HAP-1 (cell line): ENCODE measurements around the gene ATXN1.

Experiments used
- DNase-seq, 2 experiments: peaks; one replicate each; pipeline ENCODE4 v3.0.0-alpha.2; 2016 to 2020; ENCODE audit warnings: low spot score in 2 of 2
- H3K27me3 ChIP-seq: fragments of 250-450 bp; sonication (Bioruptor Pico); 2 replicates; pipeline ENCODE4 v1.5.1; 2020; ENCODE audit warnings: low read depth, mild to moderate bottlenecking, moderate library complexity
- H3K36me3 ChIP-seq: fragments of 250-450 bp; sonication (Bioruptor Pico); replicated peaks from 2 replicates; pipeline ENCODE4 v1.5.1; 2020; ENCODE audit warnings: mild to moderate bottlenecking
- H3K4me1 ChIP-seq: fragments of 250-450 bp; sonication (Bioruptor Pico); 2 replicates; pipeline ENCODE4 v1.5.1; 2020; ENCODE audit warnings: mild to moderate bottlenecking
- H3K4me3 ChIP-seq: fragments of 250-450 bp; sonication (Bioruptor Pico); 2 replicates; pipeline ENCODE4 v1.5.1; 2020; ENCODE audit warnings: mild to moderate bottlenecking, moderate library complexity
- H3K9me3 ChIP-seq: fragments of 250-450 bp; sonication (Bioruptor Pico); 2 replicates; pipeline ENCODE4 v1.5.1; 2020; ENCODE audit warnings: mild to moderate bottlenecking, moderate library complexity
- in situ Hi-C: fragments of 300-500 bp; cut with MboI; formaldehyde crosslinking; loops from 3 replicates; pipeline ENCODE4 v1.14.3; 2020; ENCODE audit warnings: low sequenced_read_pairs, inconsistent platforms, mixed read lengths

Gene ATXN1

DNA sequence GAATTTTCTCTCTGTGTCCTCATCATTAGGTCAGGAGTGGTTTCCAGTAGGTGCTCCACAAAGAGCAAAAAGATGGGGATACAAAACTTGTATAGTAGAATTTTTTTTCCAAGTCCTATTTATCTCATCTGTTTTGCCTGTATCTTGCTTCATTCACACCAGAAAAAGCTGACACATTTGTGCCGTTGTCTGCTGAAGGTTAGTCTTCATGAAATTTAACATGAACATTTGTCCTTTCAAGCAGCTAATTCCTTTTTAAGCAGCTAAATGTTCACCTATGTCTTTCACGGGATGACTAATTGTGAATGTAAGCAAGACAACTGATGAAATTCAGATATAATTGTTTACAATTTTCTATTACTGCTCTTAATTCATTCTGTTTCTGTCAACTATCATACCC is 83.8 kb downstream of the ATXN1 start:
- Histone ChIP-seq H3K27me3 (no peaks in the 10 kb centered on the region), H3K4me3 (no peak overlapping the region), H3K36me3 (no peaks in the 10 kb centered on the region), H3K4me1 (no peaks in the 10 kb centered on the region), H3K9me3 (no peaks in the 10 kb centered on the region)
- DNase-seq, result no peak
- in situ Hi-C loops, result no loop called here

DNA sequence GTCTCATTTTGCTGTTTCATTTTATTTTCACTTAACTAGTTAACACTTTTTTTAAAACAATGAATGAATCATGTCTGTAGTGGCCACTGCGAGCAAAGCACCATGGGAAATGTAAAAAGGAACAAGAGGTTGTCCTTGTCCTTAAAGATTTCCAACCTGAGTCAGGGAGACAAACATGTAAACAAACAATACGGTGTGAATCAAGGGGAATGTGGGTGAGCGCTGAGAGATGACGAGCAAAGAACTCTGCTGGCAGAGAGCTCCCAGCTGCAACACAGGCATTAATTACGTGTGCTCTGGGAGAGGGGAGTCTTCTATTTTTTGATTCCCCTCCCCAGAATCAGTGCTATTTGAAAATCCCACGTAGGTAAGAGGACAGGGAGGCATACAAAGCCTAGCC is 84.3 kb downstream of the ATXN1 start:
- H3K9me3 ChIP-seq, result no peaks in the 10 kb centered on the region
- DNase-seq, result no peak
- no peaks in the 10 kb centered on the region for H3K4me1 ChIP-seq
- H3K36me3 ChIP-seq, result no peaks in the 10 kb centered on the region
- in situ Hi-C loops, result no loop called here
- H3K4me3 ChIP-seq, result no peak overlapping the region
- H3K27me3 ChIP-seq, result no peaks in the 10 kb centered on the region

DNA sequence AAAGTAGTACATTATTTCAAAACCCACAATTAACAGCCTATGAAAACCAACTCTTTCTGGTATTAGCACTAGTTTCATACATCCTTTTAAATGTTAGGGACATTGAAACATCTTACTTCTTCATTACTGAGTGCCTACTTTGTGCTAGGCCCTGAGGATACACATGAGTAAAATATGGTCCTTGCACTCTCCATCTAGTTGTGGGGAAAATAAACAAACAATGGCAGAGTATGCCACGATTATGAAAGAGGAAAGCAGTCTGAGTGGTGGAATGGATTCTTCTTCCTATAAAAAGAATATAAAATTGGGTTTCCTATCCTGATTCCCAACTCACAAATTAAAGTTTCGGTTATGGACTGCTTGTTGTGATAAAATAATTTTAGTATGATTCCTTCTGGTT is 84.9 kb downstream of the ATXN1 start:
- Histone ChIP-seq H3K27me3 (no peaks in the 10 kb centered on the region), H3K9me3 (no peaks in the 10 kb centered on the region), H3K36me3 (no peaks in the 10 kb centered on the region), H3K4me3 (no peak overlapping the region), H3K4me1 (no peaks in the 10 kb centered on the region)
- in situ Hi-C loops, result no loop called here
- DNase-seq, result no peak

DNA sequence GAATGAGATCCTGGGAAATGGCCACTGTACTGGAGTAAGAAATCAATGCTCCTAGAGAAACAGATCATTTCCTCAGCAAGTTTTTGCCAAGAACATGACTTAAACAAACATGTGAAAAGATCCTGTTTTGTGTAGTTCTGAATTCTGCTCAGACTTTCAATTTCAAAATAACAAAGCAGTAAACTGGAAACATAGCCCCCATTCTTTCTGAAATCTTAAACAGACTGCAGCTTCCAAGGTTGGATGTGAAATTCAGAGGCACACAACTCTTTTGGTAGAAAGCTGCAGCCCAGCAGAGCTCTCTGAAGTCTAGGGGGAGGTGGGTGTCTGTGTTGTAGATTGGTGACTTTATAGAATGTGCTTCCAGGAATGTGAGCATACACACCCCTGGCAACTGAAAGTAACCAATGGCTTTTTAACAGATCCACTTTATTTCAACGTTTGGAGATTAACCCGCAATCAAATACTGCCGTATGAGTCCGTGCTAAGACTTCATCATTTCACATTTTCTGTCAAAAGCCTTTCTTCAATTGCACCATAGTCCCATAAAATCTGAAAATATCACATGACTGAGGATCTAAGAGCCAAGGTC is 86.4 kb downstream of the ATXN1 start:
- in situ Hi-C loops, result no loop called here
- no peak overlapping the region for H3K4me3 ChIP-seq

DNA sequence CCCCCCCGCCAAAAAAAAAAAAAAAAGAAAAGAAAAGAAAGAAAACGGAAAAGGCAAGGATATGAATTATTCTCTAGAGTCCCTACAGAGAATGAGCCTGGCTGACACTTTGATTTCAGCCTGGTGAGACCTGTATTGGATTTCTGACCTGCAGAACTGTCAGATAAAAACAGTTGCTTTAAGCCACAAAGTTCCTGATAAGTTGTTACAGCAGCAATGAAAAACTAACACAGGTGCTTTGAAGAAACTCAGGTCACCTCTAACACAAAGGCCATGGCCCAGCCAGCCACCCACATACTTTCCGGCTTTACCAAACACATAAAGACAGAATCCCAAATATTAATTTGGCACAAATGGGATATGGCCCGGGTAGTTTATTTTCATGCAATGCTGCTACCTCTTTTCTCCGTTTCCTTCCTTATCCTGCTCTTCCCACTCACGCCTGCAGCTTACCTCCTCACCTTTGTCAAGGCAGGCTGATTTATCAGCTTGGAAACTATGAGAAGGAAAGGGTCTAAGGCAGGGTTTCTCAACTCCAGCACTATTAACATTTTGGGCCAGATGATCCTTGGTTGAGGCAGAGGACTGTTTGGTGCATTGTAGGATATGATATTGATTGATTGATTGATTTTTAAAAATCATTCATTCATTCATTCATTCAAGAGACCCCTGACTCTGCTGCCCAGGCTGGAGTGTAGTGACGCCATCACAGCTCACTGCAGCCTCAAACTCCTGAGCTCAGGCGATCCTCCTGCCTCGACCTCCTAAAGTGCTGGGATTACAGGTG is 88.1 kb downstream of the ATXN1 start:
- in situ Hi-C loops, result no loop called here
- H3K9me3 ChIP-seq, result no peaks in the 10 kb centered on the region
- H3K27me3 ChIP-seq, result no peaks in the 10 kb centered on the region
- H3K4me1 ChIP-seq, result peaks cover 3% of the 10 kb centered on the region; the same call in 1 of the 2 replicates
- no peak for DNase-seq
- H3K36me3 ChIP-seq, result no peaks in the 10 kb centered on the region
- no peak overlapping the region for H3K4me3 ChIP-seq

More for the DNA sequence above, 86.4 kb downstream of the ATXN1 start:
- no peaks in the 10 kb centered on the region for H3K36me3 ChIP-seq
- DNase-seq, result no peak
- H3K27me3 ChIP-seq, result no peaks in the 10 kb centered on the region
- no peaks in the 10 kb centered on the region for H3K4me1 ChIP-seq
- no peaks in the 10 kb centered on the region for H3K9me3 ChIP-seq

DNA sequence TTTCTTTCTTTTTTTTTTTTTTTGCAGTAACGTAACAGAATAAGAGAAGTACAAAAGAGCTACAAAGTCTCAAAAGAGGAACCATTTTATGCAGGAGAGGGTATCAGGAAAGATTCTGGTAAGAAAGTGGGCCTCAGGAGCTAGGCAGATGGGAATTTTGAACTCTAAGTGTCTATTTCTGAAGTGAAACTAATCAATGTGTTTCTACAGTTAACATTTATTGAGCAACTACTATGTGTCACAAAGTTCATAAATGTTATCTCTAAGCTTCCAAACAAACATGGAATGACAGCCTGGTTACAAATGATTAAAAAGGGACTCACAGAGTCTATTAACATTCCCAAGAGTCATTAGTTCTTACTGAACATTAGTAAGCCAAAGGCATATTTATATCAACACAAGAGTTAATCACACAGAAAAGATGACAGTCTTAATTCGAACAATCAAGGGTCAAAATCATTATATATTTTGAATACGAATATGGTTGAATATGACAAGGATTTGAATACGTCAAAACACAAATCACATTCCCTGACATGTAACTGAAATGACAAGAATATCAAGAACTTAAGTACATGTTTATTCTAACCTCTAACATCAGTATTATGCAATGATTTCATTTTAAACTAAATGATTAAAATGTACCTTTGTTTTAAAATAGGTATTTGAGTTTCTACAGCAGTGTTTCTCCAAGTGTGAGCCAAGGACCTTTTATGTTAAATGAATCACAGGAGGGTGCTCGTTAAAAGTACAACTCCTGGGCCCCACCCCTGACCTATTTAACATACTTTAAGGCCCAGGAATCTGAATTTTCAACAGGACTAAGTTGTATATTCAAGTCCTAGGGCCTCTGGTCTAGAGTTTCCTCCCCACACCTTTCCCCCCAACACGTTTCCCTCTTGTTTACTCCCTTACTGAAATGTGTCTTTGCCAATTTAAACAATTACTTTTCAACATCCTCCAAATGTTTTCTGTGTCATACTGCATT is 89.7 kb downstream of the ATXN1 start:
- Histone ChIP-seq H3K9me3 (no peaks in the 10 kb centered on the region), H3K4me3 (no peak overlapping the region), H3K36me3 (no peaks in the 10 kb centered on the region), H3K4me1 (peaks cover 3% of the 10 kb centered on the region; the same call in 1 of the 2 replicates), H3K27me3 (no peaks in the 10 kb centered on the region)
- no peak for DNase-seq
- in situ Hi-C loops, result no loop called here

DNA sequence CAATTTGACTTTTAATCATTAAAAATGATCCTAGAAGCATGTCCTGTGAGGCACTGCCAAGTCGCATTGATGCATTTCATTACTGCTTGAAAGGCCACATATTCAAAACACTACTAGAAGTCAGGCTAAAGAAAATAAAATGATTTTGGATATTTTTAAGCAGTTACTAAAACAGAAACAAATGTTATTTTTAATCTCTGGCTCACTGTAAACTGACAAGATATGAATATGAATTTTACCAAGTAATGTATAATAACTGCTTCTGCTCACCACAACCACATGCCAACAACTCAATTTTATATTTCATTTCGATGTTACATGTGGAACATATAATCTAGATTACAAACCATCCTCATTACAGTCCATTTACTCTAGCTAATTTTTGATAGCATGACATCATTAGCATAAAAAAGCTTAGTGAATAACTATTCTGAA is 90.6 kb downstream of the ATXN1 start:
- in situ Hi-C loops, result no loop called here
- H3K4me1 ChIP-seq, result peaks cover 3% of the 10 kb centered on the region; the same call in 1 of the 2 replicates
- H3K27me3 ChIP-seq, result no peaks in the 10 kb centered on the region

DNA sequence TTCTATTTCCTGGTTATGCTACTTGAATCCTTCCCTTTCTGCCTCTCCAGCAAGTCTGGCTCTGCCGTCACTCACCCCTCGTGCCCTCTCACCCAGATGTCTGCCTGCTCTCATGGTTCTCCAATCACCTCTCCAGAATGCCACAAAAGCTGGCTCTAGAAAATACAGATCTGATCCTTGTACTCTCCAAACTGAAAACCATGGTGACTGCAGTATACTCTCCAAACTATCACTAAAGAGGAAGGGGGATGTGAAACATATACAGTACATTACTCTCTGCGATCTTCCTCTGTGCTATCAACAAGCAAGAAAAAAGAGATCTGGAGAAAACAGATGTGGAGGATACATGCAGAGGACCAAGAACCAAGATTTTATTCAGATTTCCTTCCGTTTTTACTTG is 91.1 kb downstream of the ATXN1 start:
- Histone ChIP-seq H3K4me1 (peaks cover 3% of the 10 kb centered on the region; the same call in 1 of the 2 replicates), H3K9me3 (no peaks in the 10 kb centered on the region), H3K4me3 (no peak overlapping the region), H3K27me3 (no peaks in the 10 kb centered on the region), H3K36me3 (no peaks in the 10 kb centered on the region)
- in situ Hi-C loops, result no loop called here
- no peak for DNase-seq

More for the DNA sequence above, 90.6 kb downstream of the ATXN1 start:
- no peak overlapping the region for H3K4me3 ChIP-seq
- no peak for DNase-seq
- no peaks in the 10 kb centered on the region for H3K36me3 ChIP-seq
- H3K9me3 ChIP-seq, result no peaks in the 10 kb centered on the region

DNA sequence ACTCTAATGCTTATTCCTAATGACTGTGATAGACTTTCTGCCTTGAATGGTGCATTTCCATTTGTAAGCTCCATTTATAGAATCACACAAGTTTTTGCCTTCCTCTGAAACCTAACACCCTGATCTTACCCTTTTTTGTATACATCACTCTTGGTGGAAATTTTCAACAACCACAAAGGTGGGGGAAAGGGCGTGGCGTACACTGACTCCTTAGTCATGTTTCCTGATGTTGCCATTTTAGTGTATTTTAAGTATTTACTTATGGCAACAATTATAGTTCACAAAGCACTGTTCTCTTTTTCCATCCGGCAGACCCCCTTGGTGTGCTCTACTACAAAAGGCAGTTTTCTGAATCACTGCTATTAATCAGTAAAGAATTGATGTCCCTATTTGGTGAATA is 92.0 kb downstream of the ATXN1 start:
- no peaks in the 10 kb centered on the region for H3K27me3 ChIP-seq
- peaks cover 3% of the 10 kb centered on the region; the same call in 1 of the 2 replicates for H3K4me1 ChIP-seq
- H3K4me3 ChIP-seq, result no peak overlapping the region
- DNase-seq, result peak in 1 of 2 experiments; percentile 12
- no peaks in the 10 kb centered on the region for H3K36me3 ChIP-seq
- in situ Hi-C loops, result no loop called here
- H3K9me3 ChIP-seq, result no peaks in the 10 kb centered on the region

DNA sequence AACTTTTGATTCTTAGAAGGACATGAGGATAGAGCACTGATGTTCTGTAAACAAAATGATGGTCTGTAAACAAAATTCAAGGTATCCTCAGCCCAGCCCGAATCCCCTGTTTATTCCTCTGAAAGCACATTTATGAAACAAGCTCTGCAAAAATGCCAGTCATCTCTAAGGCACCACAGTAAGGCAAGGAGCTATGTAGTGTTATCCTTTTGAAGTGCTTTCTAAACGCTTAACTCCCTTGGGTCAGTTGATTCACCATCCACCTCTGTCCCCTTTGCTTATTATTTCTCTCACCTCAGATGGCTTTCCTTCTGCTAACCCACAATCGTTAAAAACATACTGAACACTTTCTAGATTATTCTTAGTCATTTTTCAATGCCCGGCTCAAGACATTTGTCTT is 93.8 kb downstream of the ATXN1 start:
- in situ Hi-C loops, result no loop called here
- H3K4me1 ChIP-seq, result peaks cover 3% of the 10 kb centered on the region; the same call in 1 of the 2 replicates
- no peaks in the 10 kb centered on the region for H3K36me3 ChIP-seq
- DNase-seq, result no peak
- no peak overlapping the region for H3K4me3 ChIP-seq
- no peaks in the 10 kb centered on the region for H3K27me3 ChIP-seq
- H3K9me3 ChIP-seq, result no peaks in the 10 kb centered on the region

DNA sequence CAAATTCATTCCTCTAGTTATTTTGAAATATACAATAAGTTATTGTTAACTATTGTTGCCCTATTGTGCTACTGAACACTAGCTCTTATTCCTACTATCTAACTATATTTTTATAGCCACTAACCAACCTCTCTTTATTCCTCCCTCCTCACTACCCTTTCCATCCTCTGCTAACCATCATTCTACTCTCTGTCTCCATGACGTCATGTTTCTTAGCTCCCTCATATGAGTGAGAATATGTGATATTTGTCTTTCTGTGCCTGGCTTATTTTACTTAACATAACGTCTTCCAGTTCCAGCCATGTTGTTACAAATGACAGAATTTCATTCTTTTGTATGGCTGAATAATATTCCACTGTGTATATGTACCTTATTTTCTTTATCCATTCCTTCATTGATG is 95.3 kb downstream of the ATXN1 start:
- in situ Hi-C loops, result no loop called here
- no peak overlapping the region for H3K4me3 ChIP-seq
- no peaks in the 10 kb centered on the region for H3K27me3 ChIP-seq
- H3K36me3 ChIP-seq, result no peaks in the 10 kb centered on the region
- no peak for DNase-seq
- peaks cover 3% of the 10 kb centered on the region; the same call in 1 of the 2 replicates for H3K4me1 ChIP-seq
- H3K9me3 ChIP-seq, result no peaks in the 10 kb centered on the region

DNA sequence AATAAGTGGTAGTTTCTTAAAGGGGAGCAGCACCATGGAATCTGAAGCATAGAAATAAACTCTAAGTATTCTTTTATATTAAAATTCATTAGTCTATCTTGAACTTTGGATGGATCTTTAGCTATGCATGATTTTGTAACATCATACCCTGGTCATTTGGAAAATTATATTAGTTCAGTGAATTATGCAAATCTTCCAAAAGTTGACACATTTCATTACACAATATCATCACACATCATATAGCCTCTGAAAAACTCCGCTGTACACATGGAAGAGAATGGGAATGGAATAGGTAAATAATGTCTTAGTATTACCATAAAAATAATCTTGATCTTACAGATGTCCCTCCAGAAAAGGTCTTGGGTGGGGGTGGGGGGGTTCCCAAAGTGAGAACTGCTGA is 96.1 kb downstream of the ATXN1 start:
- DNase-seq, result no peak
- Histone ChIP-seq H3K27me3 (no peaks in the 10 kb centered on the region), H3K9me3 (no peaks in the 10 kb centered on the region), H3K4me3 (no peak overlapping the region), H3K36me3 (no peaks in the 10 kb centered on the region), H3K4me1 (peaks cover 3% of the 10 kb centered on the region; the same call in 1 of the 2 replicates)
- in situ Hi-C loops, result no loop called here

DNA sequence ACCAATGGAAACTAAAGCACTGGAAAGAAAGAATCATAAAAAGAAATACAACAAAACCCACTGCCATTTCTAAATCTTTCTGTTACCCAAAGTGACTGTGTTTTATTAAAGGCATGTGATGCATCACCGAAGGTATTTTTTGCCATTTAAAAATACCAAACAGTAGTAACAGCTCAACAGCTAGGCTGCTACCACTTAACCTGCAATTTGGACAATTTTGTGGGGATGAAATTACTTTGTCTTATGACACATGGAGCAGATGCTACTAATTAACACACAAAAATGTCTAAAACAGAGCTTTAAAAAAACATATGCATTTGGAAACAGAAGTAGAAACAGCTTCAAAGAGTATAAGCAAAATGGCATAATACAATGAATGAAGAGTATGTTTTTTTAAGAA is 97.4 kb downstream of the ATXN1 start:
- H3K36me3 ChIP-seq, result no peaks in the 10 kb centered on the region
- DNase-seq, result no peak
- no peaks in the 10 kb centered on the region; the same call in 1 of the 2 replicates for H3K4me1 ChIP-seq
- H3K4me3 ChIP-seq, result no peak overlapping the region
- H3K27me3 ChIP-seq, result no peaks in the 10 kb centered on the region
- no peaks in the 10 kb centered on the region for H3K9me3 ChIP-seq
- in situ Hi-C loops, result no loop called here
